SJCRH30 (cell line): ENCODE results near the gene RNF212B. TPM values are rescaled to one million over a fixed set of nuclear protein-coding genes. Genes with fewer than 3 reads are reported as not detected.
A peak's percentile ranks its signal among the peaks of the same experiment; 100 is the strongest.
"Not testable (repeated sequence)": the region's sequence is repeated elsewhere in the genome, so short reads cannot be mapped to it uniquely, and the experiment has no call there.

Experiments used
- DNase-seq, 2 experiments: peaks; one replicate each; pipeline ENCODE4 v3.0.0-alpha.2; 2015 to 2020
- H3K27ac ChIP-seq: fragments of 250-450 bp; sonication (Bioruptor Pico); 2 replicates; pipeline ENCODE4 v1.5.1; 2020; ENCODE audit warnings: mild to moderate bottlenecking, moderate library complexity
- H3K27me3 ChIP-seq: fragments of 250-450 bp; sonication (Bioruptor Pico); 2 replicates; pipeline ENCODE4 v1.5.1; 2020; ENCODE audit warnings: mild to moderate bottlenecking, moderate library complexity
- H3K36me3 ChIP-seq: fragments of 250-450 bp; sonication (Bioruptor Pico); 2 replicates; pipeline ENCODE4 v1.5.1; 2020; ENCODE audit warnings: mild to moderate bottlenecking, moderate library complexity
- H3K4me1 ChIP-seq: fragments of 250-450 bp; sonication (Bioruptor Pico); 2 replicates; pipeline ENCODE4 v1.5.1; 2020; ENCODE audit warnings: mild to moderate bottlenecking, moderate library complexity
- H3K4me3 ChIP-seq: fragments of 250-450 bp; sonication (Bioruptor Pico); 2 replicates; pipeline ENCODE4 v1.5.1; 2020; ENCODE audit warnings: mild to moderate bottlenecking, moderate library complexity
- H3K9me3 ChIP-seq: fragments of 250-450 bp; sonication (Bioruptor Pico); replicated peaks from 2 replicates; pipeline ENCODE4 v1.5.1; 2020; ENCODE audit warnings: mild to moderate bottlenecking, moderate library complexity
- total RNA-seq: library from RNA; depleted of rRNA; stranded (reverse); fragments of >200 nt; shearing (Covaris generic); gene quantifications from 2 replicates; pipeline ENCODE4 v1.2.3, GENCODE V29; 2014; rRNA removed

Gene RNF212B
- total RNA-seq = not detected in 2 replicates

- no peak within 1 kb of the TSS for H3K27ac ChIP-seq
- no peak within 1 kb of the TSS for H3K4me3 ChIP-seq
- no peaks in the 10 kb centered on the region for H3K4me1 ChIP-seq
- no peaks in the 10 kb centered on the region for H3K9me3 ChIP-seq
- H3K27me3 ChIP-seq = no peaks in the 10 kb centered on the region
- peak; percentile 93 for DNase-seq
- no peaks in the 10 kb centered on the region for H3K36me3 ChIP-seq
Measured at GRCh38 chr14:23237772-23238594, at the start of gene RNF212B. RNF212B (plus strand) TSS chr14:23237936; CDS start chr14:23240346, 2,410 bp downstream.

DNA sequence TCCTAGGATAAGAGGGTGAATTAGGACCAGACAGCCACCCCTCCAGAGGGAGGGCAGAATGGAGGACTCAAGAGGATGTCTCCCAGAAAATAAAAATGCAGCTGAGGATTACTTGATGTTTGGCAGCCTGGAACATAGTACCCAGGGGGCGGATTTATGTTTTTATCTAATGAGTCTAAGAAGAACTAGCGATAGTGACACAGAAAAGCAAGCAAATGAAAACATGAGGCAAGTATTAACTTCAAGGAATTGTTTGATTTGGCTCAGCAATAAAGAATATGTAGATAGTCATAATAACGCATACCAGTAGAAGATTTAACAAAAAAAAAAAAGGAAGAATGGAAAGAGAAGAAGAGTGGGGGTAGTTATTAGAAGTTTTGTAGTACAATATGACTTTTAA lies 44.3 kb upstream of the RNF212B start:
- Histone ChIP-seq H3K4me1 (no peaks in the 10 kb centered on the region), H3K27ac (no peak overlapping the region), H3K27me3 (peaks cover 7% of the 10 kb centered on the region; the same call in 1 of the 2 replicates), H3K4me3 (no peak overlapping the region), H3K36me3 (no peaks in the 10 kb centered on the region), H3K9me3 (no peaks in the 10 kb centered on the region)
- DNase-seq = no peak

GRCh38 chr14:23195552-23196101 lies 42.1 kb upstream of the RNF212B start:
- H3K27me3 ChIP-seq = peaks cover 13% of the 10 kb centered on the region
- H3K27ac ChIP-seq = no peak overlapping the region
- no peaks in the 10 kb centered on the region for H3K36me3 ChIP-seq
- no peaks in the 10 kb centered on the region for H3K4me1 ChIP-seq
- no peak overlapping the region for H3K4me3 ChIP-seq
- DNase-seq = no peak
- no peaks in the 10 kb centered on the region for H3K9me3 ChIP-seq

DNA sequence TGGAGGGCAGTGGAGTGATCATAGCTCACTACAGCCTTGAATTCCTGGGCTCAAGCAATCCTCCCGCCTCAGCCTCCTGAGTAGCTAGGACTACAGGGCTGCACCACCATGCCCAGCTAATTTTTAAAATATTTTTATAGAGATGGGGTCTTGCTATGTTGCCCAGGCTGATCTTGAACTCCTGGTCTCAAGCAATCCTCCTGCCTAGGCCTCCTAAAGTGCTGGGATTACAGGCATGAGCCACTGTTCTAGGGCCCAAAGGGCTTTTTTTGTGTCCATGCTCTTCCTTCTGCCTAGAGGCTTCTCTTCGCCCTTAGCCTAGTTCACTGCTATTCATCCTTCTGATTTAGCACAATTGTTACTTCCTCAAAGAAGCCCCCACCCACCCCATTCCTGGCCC lies 41.2 kb upstream of the RNF212B start:
- H3K9me3 ChIP-seq = not testable (repeated sequence)
- peaks cover 13% of the 10 kb centered on the region for H3K27me3 ChIP-seq

DNA sequence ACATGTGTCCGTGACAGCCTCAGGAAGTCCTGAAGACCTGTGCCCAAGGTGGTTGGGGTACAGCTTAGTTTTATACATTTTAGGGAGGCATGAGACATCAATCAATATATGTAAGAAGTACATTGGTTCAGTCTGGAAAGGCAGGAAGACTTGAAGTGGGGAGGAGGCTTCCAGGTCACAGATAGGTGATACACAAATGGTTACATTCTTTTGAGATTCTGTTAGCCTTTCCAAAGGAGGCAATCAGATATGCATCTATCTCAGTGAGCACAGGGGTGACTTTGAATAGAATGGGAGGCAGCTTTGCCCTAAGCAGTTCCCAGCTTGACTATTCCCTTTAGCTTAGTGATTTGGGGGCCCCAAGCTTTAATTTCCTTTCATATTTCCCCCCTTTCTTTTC lies 38.6 kb upstream of the RNF212B start:
- not testable (repeated sequence) for H3K4me1 ChIP-seq, H3K36me3 ChIP-seq, H3K4me3 ChIP-seq, H3K9me3 ChIP-seq, H3K27ac ChIP-seq, DNase-seq
- peaks cover 13% of the 10 kb centered on the region for H3K27me3 ChIP-seq

More for the DNA sequence above, 41.2 kb upstream of the RNF212B start:
- H3K4me3 ChIP-seq, DNase-seq, H3K4me1 ChIP-seq, H3K27ac ChIP-seq, H3K36me3 ChIP-seq: not testable (repeated sequence)

GRCh38 chr14:23202001-23202400 lies 35.7 kb upstream of the RNF212B start:
- H3K36me3 ChIP-seq = no peaks in the 10 kb centered on the region
- peaks cover 18% of the 10 kb centered on the region for H3K27me3 ChIP-seq
- no peaks in the 10 kb centered on the region for H3K9me3 ChIP-seq
- DNase-seq = no peak
- H3K27ac ChIP-seq = no peak overlapping the region
- H3K4me3 ChIP-seq = no peak overlapping the region
- H3K4me1 ChIP-seq = no peaks in the 10 kb centered on the region

- Histone ChIP-seq H3K4me1 (no peaks in the 10 kb centered on the region), H3K36me3 (no peaks in the 10 kb centered on the region), H3K27me3 (peaks cover 25% of the 10 kb centered on the region), H3K9me3 (no peaks in the 10 kb centered on the region), H3K27ac (no peak overlapping the region), H3K4me3 (no peak overlapping the region)
- DNase-seq = no peak
Measured at GRCh38 chr14:23206422-23207145, 31.2 kb upstream of the RNF212B start.

DNA sequence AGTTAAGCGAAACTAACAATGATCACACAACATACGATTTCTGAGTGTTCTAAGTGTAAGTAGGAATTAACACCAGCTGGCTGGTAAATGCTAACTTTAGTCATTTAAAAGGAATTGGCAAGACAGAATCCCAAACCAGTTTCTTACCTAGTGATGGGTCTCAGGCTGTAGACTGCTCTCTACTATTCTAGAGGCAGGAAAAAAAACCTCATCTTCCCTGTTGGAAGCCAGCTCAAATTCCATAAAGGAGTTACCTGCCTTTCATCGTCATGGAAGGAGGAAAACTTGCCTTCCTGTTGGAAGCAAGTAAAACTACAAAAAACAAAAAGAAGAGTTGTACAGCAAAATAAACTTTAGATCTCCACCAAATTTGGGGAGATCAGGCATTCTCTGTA lies 30.6 kb upstream of the RNF212B start:
- no peak for DNase-seq
- H3K36me3 ChIP-seq = no peaks in the 10 kb centered on the region
- no peaks in the 10 kb centered on the region for H3K9me3 ChIP-seq
- no peaks in the 10 kb centered on the region for H3K4me1 ChIP-seq
- H3K4me3 ChIP-seq = no peak overlapping the region
- peaks cover 25% of the 10 kb centered on the region for H3K27me3 ChIP-seq
- no peak overlapping the region for H3K27ac ChIP-seq

- H3K27ac ChIP-seq = no peak overlapping the region
- H3K27me3 ChIP-seq = peaks cover 25% of the 10 kb centered on the region
- H3K4me1 ChIP-seq = no peaks in the 10 kb centered on the region
- no peak overlapping the region for H3K4me3 ChIP-seq
- no peak for DNase-seq
- no peaks in the 10 kb centered on the region for H3K9me3 ChIP-seq
- H3K36me3 ChIP-seq = no peaks in the 10 kb centered on the region
Measured at GRCh38 chr14:23208324-23208723, 29.4 kb upstream of the RNF212B start.

GRCh38 chr14:23209651-23210423 lies 27.9 kb upstream of the RNF212B start:
- Histone ChIP-seq H3K27me3 (peaks cover 25% of the 10 kb centered on the region), H3K27ac (no peak overlapping the region), H3K4me1 (no peaks in the 10 kb centered on the region), H3K9me3 (no peaks in the 10 kb centered on the region; the same call in 1 of the 2 replicates), H3K4me3 (no peak overlapping the region), H3K36me3 (no peaks in the 10 kb centered on the region)
- DNase-seq = no peak

GRCh38 chr14:23215421-23215820 lies 22.3 kb upstream of the RNF212B start:
- Histone ChIP-seq H3K4me1 (no peaks in the 10 kb centered on the region), H3K4me3 (no peak overlapping the region), H3K36me3 (no peaks in the 10 kb centered on the region), H3K27me3 (peaks cover 7% of the 10 kb centered on the region; the same call in 1 of the 2 replicates), H3K27ac (no peak overlapping the region), H3K9me3 (no peaks in the 10 kb centered on the region; the same call in none of the 2 replicates)
- no peak for DNase-seq

DNA sequence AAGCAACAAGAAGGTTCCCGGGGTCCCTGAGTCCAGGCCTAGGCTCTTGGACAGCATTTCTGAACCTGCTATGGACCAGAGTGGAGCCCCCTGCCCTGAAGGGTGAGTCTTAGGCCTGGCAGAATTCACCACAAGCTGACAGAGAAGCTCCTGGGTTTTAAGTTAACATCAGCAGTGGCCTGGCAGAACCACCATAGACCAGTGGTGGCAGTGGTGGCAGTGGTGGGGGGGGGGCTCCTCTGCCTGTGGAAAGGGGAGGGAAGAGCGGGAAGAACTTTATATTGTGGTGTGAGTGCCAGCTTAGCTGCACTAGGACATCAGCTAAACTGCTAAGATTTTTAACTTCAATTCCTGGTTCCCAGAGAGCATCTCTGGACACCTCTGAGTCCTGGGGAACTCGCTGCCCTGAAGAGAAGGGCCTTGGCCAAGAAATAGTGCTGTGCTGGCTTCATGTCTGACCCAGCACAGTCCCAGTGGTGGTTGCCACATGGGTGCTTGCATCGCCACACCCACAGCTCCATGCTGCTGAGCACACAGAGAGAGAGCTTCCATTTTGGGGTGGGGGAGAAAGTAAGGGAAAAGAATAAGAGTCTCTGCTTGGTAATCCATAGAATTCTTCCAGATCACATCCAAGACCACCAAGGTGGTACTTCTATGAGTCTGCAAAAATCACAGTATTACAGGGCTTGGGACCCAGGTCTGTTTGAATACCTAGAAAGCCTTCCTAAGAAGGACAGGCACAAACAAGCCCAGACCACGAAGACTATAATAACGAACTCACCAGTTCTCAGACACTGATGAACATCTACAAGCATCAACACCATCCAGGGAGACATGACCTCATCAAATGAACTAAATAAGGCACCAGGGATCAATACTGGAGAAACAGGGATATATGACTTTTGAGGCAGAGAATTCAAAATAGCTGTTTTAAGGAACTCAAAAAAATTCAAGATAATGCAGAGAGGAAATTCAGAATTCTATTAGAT lies 20.4 kb upstream of the RNF212B start:
- H3K9me3 ChIP-seq = peaks cover 3% of the 10 kb centered on the region
- no peak for DNase-seq

GRCh38 chr14:23219075-23219474 lies 18.7 kb upstream of the RNF212B start:
- no peak overlapping the region for H3K27ac ChIP-seq
- H3K36me3 ChIP-seq = no peaks in the 10 kb centered on the region
- H3K9me3 ChIP-seq = peaks cover 3% of the 10 kb centered on the region
- H3K27me3 ChIP-seq = peaks cover 8% of the 10 kb centered on the region; the same call in 1 of the 2 replicates
- H3K4me1 ChIP-seq = no peaks in the 10 kb centered on the region; the same call in 1 of the 2 replicates
- no peak overlapping the region for H3K4me3 ChIP-seq
- no peak for DNase-seq

More for the DNA sequence above, 20.4 kb upstream of the RNF212B start:
- H3K27ac ChIP-seq = no peak overlapping the region
- H3K4me1 ChIP-seq = no peaks in the 10 kb centered on the region; the same call in 1 of the 2 replicates
- H3K27me3 ChIP-seq = peaks cover 8% of the 10 kb centered on the region; the same call in 1 of the 2 replicates
- no peak overlapping the region for H3K4me3 ChIP-seq
- no peaks in the 10 kb centered on the region for H3K36me3 ChIP-seq
